ENCODE data around the gene ZNF169. TPM values are rescaled to one million over a fixed set of nuclear protein-coding genes. Genes with fewer than 3 reads are reported as not detected.
"Not testable (repeated sequence)": the region's sequence is repeated elsewhere in the genome, so short reads cannot be mapped to it uniquely, and the experiment has no call there.

ZNF169 gene
- total RNA-seq, 2 experiments from 2014 or later: 11.4 to 11.6 TPM

- H3K4me3 Mint-ChIP-seq; H3K9me3 Mint-ChIP-seq; H3K4me1 Mint-ChIP-seq; H3K27me3 Mint-ChIP-seq; H3K36me3 Mint-ChIP-seq; POLR2A ChIA-PET; DNase-seq; H3K27ac Mint-ChIP-seq; ATAC-seq (ENCODE audit: low read depth): not testable (repeated sequence)
Observed at GRCh38 chr9:94340750-94341149, 81.7 kb downstream of the ZNF169 start.

- H3K27ac Mint-ChIP-seq; DNase-seq; POLR2A ChIA-PET; H3K36me3 Mint-ChIP-seq; H3K4me1 Mint-ChIP-seq; H3K4me3 Mint-ChIP-seq; ATAC-seq (ENCODE audit: low read depth); H3K27me3 Mint-ChIP-seq; H3K9me3 Mint-ChIP-seq: not testable (repeated sequence)
Observed at GRCh38 chr9:94341703-94342102, 82.6 kb downstream of the ZNF169 start.

GRCh38 chr9:94347451-94347850 is 88.4 kb downstream of the ZNF169 start:
- DNase-seq; H3K27me3 Mint-ChIP-seq; H3K27ac Mint-ChIP-seq; H3K9me3 Mint-ChIP-seq; H3K4me1 Mint-ChIP-seq; H3K4me3 Mint-ChIP-seq; H3K36me3 Mint-ChIP-seq; ATAC-seq (ENCODE audit: low read depth); POLR2A ChIA-PET: not testable (repeated sequence)

- H3K27me3 Mint-ChIP-seq; H3K36me3 Mint-ChIP-seq; ATAC-seq (ENCODE audit: low read depth); DNase-seq; H3K27ac Mint-ChIP-seq; POLR2A ChIA-PET; H3K4me3 Mint-ChIP-seq; H3K9me3 Mint-ChIP-seq; H3K4me1 Mint-ChIP-seq: not testable (repeated sequence)
Observed at GRCh38 chr9:94348754-94349153, 89.7 kb downstream of the ZNF169 start.

Other genes starting within 250 kb of the ZNF169 start
- 1 to 10 TPM; 6.3 to 7.2 TPM for gene PTPDC1, start 174.8 kb upstream of the ZNF169 start, total RNA-seq
- not detected for gene NUTM2F, start 69.3 kb downstream of the ZNF169 start, total RNA-seq